Measurements from ENCODE around the gene CEP128. TPM values are rescaled to one million over a fixed set of nuclear protein-coding genes. Genes with fewer than 3 reads are reported as not detected.

CEP128 gene
- total RNA-seq, 1 experiment from 2014 or later, result 29.3 TPM

- Histone ChIP-seq H3K4me3 (no peak overlapping the region), H3K9me3 (ENCODE audit: insufficient read depth, low read depth) (no peaks in the 10 kb centered on the region), H3K27ac (no peak overlapping the region), H3K27me3 (ENCODE audit: insufficient read depth, low read depth) (no peaks in the 10 kb centered on the region), H3K9me2 (ENCODE audit: insufficient read depth) (no peaks in the 10 kb centered on the region), H2AFZ (no peak overlapping the region), H3F3A (ENCODE audit: insufficient read depth, low read depth) (no peaks in the 10 kb centered on the region), H3K79me2 (ENCODE audit: low read depth) (no peaks in the 10 kb centered on the region), H3K4me1 (replicated peaks; ENCODE audit: insufficient read depth) (no peaks in the 10 kb centered on the region), H4K20me1 (ENCODE audit: insufficient read depth) (no peaks in the 10 kb centered on the region), H3K36me3 (ENCODE audit: low read depth) (no peaks in the 10 kb centered on the region), H3K4me2 (no peak overlapping the region)
- POLR2A ChIA-PET (ENCODE audit: unreplicated experiment), result interaction anchor here (0.6 kb wide), 1 partner anchor 66 kb away, joined by 3 read pairs; no protein-coding TSS in a partner anchor
- CTCF ChIA-PET, result no interaction called here
- intact Hi-C loops (cut with micrococcal nuclease; ENCODE audit: unreplicated experiment), result no loop called here
- no peak for DNase-seq
- BruUV-seq (replicated peaks), result no TSS peak
- no peak for TF ChIP-seq EZH2 (IDR thresholded peaks at IDR 0.05; ENCODE audit: low read depth)
- TF ChIP-seq CTCF (conservative IDR thresholded peaks at IDR 0.05), result no peak
Observed at GRCh38 chr14:80522411-80522810, 419.1 kb downstream of the CEP128 start.

- POLR2A ChIA-PET (ENCODE audit: unreplicated experiment), result no interaction called here
- CTCF ChIA-PET, result no interaction called here
- intact Hi-C loops (cut with micrococcal nuclease; ENCODE audit: unreplicated experiment), result no loop called here
- no peaks in the 10 kb centered on the region for H3K9me2 ChIP-seq (ENCODE audit: insufficient read depth)
- TF ChIP-seq CTCF (conservative IDR thresholded peaks at IDR 0.05), result no peak
- no peak for TF ChIP-seq EZH2 (IDR thresholded peaks at IDR 0.05; ENCODE audit: low read depth)
- H3K27me3 ChIP-seq (ENCODE audit: insufficient read depth, low read depth), result no peaks in the 10 kb centered on the region
- BruUV-seq (replicated peaks), result no TSS peak
- H3K4me3 ChIP-seq, result no peak overlapping the region
- no peaks in the 10 kb centered on the region for H4K20me1 ChIP-seq (ENCODE audit: insufficient read depth)
- no peaks in the 10 kb centered on the region for H3K9me3 ChIP-seq (ENCODE audit: insufficient read depth, low read depth)
- H3F3A ChIP-seq (ENCODE audit: insufficient read depth, low read depth), result no peaks in the 10 kb centered on the region
- H3K36me3 ChIP-seq (ENCODE audit: low read depth), result no peaks in the 10 kb centered on the region
- no peak overlapping the region for H2AFZ ChIP-seq
- DNase-seq, result no peak
- H3K4me2 ChIP-seq, result no peak overlapping the region
- H3K4me1 ChIP-seq (replicated peaks; ENCODE audit: insufficient read depth), result no peaks in the 10 kb centered on the region
- no peaks in the 10 kb centered on the region for H3K79me2 ChIP-seq (ENCODE audit: low read depth)
- H3K27ac ChIP-seq, result no peak overlapping the region
Observed at GRCh38 chr14:80521456-80521855, 420.1 kb downstream of the CEP128 start.

- H3K27me3 ChIP-seq (ENCODE audit: insufficient read depth, low read depth), result no peaks in the 10 kb centered on the region
- no peak overlapping the region for H2AFZ ChIP-seq
- intact Hi-C loops (cut with micrococcal nuclease; ENCODE audit: unreplicated experiment), result no loop called here
- ChIA-PET POLR2A (ENCODE audit: unreplicated experiment) (interaction anchor here (0.5 kb wide), 1 partner anchor 186 kb away, joined by 3 read pairs; no protein-coding TSS in a partner anchor), CTCF (no interaction called here)
- H4K20me1 ChIP-seq (ENCODE audit: insufficient read depth), result no peaks in the 10 kb centered on the region
- H3K36me3 ChIP-seq (ENCODE audit: low read depth), result no peaks in the 10 kb centered on the region
- no peaks in the 10 kb centered on the region for H3F3A ChIP-seq (ENCODE audit: insufficient read depth, low read depth)
- no peak overlapping the region for H3K4me3 ChIP-seq
- no peak overlapping the region for H3K4me2 ChIP-seq
- TF ChIP-seq EZH2 (IDR thresholded peaks at IDR 0.05; ENCODE audit: low read depth), result no peak
- TF ChIP-seq CTCF (conservative IDR thresholded peaks at IDR 0.05), result no peak
- BruUV-seq (replicated peaks), result no TSS peak
- H3K27ac ChIP-seq, result no peak overlapping the region
- H3K9me2 ChIP-seq (ENCODE audit: insufficient read depth), result no peaks in the 10 kb centered on the region
- DNase-seq, result no peak
- H3K9me3 ChIP-seq (ENCODE audit: insufficient read depth, low read depth), result no peaks in the 10 kb centered on the region
- no peaks in the 10 kb centered on the region for H3K4me1 ChIP-seq (replicated peaks; ENCODE audit: insufficient read depth)
- H3K79me2 ChIP-seq (ENCODE audit: low read depth), result no peaks in the 10 kb centered on the region
Observed at GRCh38 chr14:80519002-80519401, 422.5 kb downstream of the CEP128 start.

All from PC-9 (cell line).